ENCODE results near the gene ARHGEF38.
A peak's percentile ranks its signal among the peaks of the same experiment; 100 is the strongest.

The ARHGEF38 gene

DNA sequence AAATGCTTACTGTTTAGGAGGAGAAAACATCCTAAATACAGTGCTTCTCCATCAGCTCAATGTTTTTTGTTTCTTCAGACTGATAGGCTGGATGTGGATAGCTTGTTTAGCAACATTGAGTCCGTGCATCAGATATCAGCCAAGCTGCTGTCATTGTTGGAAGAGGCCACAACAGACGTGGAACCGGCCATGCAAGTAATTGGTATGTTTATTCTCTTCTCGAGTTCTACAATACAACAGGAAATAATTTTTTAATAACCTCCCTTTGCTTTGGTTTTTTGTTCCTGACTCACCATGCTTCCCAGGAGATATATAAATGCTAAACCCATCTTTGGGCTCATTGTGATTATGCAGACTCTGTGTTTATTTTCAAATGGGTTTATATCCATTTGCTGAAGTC lies 60.9 kb downstream of the ARHGEF38 start:
- DNase-seq (ENCODE audit: low read depth): no peak

GRCh38 chr4:105619188-105619931 lies 66.9 kb downstream of the ARHGEF38 start:
- DNase-seq (ENCODE audit: low read depth): no peak

- DNase-seq (ENCODE audit: low read depth): no peak
These were observed 68.4 kb downstream of the ARHGEF38 start for GRCh38 chr4:105620640-105621323.

DNA sequence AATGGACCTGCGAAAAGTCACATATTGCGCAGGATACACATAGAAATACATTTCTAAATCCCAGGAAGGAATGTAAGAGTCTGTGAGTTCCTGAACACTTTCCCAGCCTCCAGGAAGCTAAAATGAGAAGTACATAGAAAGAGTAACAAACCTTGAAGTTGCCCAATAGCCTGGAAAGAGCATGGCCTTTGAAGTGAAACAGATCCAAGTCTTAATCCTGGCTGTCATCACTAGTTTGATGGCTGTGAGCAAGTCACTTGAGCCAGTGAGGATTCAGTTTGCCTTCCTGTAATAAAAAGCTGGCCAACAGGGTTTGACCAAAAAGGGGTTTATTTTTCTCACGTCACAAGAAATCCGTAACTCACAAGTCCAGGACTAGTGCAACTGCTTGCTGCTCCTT lies 69.8 kb downstream of the ARHGEF38 start:
- no peak for DNase-seq (ENCODE audit: low read depth)

DNA sequence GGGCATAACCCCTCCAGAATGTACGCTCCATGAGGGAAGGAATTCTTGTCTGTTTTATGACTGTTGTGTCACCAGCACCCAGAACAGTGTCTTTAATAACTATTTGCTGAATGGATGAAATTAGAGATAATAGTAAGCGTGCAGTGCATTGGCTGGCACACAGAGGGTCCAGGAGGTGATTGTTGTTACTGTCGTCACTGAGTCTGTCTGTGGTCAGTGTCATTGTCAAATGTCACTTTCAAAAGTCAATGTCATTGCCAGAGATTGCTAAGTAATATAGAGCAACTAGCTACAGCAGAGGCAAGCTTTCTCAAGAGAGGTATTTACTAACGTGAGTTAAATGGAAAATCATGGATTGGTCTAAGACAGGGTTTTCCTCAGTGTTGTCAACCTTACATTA lies 70.7 kb downstream of the ARHGEF38 start:
- no peak for DNase-seq (ENCODE audit: low read depth)

DNA sequence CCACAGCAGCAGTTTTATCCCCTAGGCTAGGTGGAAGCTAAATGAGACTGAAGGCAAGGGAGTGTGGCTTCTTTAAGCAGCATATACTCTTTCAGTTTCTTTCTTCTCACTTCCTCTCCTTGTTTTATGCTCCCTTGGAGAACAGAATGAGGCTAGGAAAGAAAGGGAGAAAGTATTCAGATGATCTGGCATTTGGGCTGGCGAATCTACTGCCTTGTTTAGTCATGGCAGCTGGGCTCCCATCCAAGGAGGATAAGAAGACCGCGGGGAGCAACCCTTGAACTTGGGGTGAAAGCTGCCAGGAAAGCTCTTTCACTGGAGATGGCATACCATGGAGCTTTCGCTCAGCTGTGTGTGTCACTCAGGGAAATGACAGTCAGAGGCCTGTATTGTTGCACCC lies 72.1 kb downstream of the ARHGEF38 start:
- DNase-seq (ENCODE audit: low read depth): no peak

GRCh38 chr4:105625214-105625613 lies 72.8 kb downstream of the ARHGEF38 start:
- no peak for DNase-seq (ENCODE audit: low read depth)

DNA sequence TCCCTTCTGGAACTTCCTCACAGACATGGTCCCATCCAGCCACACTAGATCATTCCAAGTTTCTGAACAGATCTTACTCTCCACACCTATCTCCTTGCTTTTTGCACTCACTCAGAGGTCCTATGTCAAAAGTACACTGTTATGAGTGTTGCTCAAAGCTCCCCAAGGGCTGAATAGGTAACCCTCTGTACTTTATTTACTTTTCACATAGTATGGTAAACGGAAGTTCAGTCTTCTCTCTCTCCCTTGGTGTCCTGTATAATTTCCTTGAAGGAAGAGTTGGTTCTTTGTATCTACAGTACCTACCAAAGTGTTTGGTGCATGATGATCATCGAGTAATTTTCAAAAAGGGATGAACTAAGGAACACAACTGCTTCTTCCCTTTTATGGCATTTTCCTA lies 74.4 kb downstream of the ARHGEF38 start:
- no peak for DNase-seq (ENCODE audit: low read depth)

DNA sequence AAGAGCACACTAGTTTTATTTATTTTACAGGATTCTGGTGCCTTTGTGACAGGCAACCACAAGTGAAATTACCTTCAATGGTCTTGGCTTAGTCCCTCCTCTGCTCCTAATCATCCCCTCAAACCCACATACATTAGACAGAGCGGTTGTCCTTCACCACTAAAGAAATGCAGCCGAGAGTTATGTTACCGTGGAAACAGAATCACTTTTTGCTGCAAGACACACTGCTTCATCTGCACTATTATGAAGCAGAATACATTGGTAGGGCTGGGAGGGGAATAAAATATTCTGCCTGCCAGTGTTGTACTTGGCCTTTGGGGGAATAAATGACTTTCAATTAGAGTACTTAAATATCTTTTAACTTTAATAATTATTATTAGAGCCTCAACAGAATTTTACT lies 75.2 kb downstream of the ARHGEF38 start:
- DNase-seq (ENCODE audit: low read depth): no peak

DNA sequence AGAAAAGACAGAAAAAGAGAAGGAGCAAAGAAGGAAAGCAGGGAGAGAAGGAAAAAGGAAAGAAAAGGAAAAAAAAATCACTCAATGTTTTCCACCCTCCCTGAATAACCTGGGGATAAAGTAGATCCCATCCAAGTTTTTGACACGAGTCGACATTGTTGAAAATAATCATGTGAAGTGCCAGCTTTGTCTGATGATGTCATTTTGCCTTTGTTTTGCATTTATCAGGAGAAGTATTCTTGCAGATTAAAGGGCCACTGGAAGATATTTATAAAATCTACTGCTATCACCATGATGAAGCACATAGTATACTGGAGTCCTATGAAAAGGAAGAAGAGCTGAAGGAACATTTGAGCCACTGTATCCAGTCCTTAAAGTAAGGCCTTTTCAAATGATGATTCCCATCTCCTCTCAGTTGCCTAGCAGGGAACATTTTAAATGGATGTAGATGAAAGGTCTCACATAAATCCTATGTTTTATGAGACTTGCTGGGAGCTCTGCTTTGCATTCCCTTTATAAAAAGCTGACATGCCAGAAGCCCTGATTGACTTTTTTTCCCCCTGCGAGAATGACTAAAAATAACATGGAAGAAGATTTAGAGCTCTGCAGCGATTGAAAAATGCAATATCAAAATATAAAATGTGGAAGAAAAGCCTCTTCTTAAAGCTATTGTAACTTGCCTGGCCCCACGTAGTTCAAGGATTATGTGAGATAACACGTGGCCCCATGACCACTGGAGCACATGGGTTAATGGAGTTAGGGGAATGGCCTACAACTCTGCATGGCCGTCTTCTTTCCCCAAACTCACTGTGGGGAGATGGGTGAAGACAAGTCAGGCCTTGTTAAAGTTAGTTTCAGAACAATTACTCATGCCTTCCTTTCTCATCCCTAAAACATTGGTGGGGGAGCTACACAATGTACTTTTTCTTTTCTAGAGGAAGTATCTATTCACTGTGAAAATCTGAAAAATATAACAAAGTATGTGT lies 78.5 kb downstream of the ARHGEF38 start:
- DNase-seq (ENCODE audit: low read depth): no peak

DNA sequence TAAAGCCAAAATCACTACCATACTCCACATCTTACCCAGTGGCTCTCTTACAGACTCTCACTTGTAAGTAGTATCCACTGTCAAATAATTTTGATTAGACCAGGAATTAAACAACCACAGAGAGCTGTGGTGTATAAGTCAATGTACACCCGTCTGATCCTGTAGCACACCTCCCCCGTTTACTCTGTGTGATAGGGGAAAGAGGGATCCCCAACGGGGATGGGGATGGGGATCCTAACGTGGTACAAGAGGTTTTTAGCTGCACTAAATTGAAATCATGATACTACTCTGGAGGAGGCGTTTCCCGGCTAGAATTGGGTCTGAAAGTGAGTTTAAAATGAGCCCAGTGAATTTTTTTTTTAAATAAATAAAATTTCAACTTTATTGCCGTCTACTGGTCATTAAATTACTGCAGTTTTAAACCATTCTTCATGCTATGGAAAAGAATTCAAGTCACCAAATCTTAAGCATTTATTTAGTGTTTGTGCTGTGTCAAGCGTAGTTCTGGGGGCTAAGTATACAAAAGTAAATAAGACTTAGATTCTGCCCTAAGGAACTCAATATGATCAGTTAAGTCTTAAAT lies 79.5 kb downstream of the ARHGEF38 start:
- DNase-seq (ENCODE audit: low read depth): no peak

DNA sequence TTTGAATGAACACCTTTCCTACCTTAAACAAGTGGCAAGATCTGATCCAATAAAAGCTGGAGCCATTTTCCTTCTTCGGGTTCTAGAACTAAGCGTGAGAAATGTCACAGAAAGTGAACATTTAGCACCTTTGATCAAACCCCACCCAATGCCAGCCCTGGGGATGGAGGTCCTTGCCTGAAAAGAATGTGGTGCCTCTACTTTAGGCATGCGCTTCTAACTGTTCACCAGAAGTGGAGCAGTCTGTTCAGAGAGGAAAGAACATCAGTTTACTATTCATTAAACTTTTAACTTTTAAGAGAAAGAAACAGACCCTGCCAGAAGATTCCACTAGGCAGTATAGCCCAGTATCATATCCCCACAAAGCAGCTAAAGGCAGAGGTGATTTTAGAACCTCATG lies 80.2 kb downstream of the ARHGEF38 start:
- DNase-seq (ENCODE audit: low read depth): no peak

DNA sequence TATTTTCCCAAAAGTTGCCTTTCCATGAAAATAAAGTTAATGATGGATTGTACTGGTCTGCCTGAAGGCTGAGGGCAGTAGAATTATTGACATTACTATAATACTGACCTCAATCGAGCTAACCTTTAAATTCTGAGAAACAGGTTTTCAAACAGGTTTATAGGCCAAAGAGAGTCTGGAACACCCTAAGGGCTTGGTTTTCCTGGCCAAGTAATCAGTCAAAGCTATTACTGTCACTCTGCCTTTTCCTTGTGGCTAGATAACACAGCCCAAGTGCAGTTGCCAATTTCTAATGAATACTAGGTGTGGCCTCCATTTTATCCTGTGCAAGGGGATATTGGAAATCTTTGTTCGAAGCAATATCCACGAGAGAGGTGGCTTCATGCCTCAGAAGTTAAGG lies 80.8 kb downstream of the ARHGEF38 start:
- no peak for DNase-seq (ENCODE audit: low read depth)

DNA sequence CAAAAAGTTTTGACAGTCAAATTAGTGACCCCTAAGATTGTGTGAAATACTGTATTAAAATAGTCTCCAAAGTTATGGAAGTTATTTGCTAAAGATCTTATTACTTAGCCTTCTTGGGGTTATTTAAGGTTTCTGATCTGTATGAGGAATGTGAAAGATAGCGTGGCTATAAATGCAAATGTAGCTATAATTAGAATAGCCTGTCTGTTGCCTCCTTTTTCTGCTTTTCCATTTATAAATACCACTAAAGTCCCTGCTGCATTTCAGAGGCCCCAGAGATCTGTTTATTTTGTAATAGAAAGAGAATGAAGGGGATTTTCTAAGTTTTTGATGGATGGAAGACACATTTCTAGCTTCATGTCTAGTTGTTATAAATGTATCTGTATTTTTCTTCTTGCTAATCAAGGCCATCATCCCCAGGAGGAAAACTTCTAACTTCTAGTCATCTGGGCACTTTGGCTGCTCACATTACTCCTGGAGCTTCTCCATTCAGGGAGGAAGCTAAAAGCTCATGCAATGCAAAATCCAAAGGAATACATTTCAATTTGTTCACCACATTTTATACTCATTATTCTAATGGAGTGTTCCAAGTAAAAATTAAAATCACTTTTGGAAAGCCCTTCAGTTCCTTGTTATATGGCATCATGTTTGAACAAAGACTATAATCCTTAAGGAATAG lies 82.1 kb downstream of the ARHGEF38 start:
- no peak for DNase-seq (ENCODE audit: low read depth)

GRCh38 chr4:105637408-105638176 lies 85.2 kb downstream of the ARHGEF38 start:
- peak; percentile 1 for DNase-seq (ENCODE audit: low read depth)

GRCh38 chr4:105641845-105642244 lies 89.4 kb downstream of the ARHGEF38 start:
- DNase-seq (ENCODE audit: low read depth): no peak

- no peak for DNase-seq (ENCODE audit: low read depth)
These were observed 91.8 kb downstream of the ARHGEF38 start for GRCh38 chr4:105644257-105644656.

DNA sequence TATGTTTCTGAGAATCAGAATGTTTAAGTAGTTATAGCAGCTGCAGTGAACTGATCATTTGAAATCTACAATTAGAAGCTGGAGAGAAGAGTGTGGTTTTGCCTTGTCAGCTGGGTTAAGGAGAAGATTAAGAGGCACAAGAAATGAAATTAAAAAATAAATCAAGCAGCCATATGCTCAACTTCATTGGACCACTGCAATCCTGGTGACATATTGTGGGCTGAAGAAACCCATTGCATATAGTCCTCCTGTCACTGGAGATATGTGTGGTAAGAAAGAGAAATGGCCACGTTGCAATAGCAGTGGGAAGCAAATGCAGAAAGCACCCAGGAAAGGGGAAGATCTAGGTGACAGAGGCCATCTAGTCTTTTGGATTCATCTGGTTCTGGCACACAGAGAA lies 93.0 kb downstream of the ARHGEF38 start:
- no peak for DNase-seq (ENCODE audit: low read depth)

GRCh38 chr4:105650190-105650589 lies 97.8 kb downstream of the ARHGEF38 start:
- no peak for DNase-seq (ENCODE audit: low read depth)

GRCh38 chr4:105651884-105652283 lies 99.5 kb downstream of the ARHGEF38 start:
- no peak for DNase-seq (ENCODE audit: low read depth)

Measured in stimulated activated CD4-positive, alpha-beta T cell treated with anti-CD3 and anti-CD28 coated beads, Interleukin-2, amount 100 ng/mL, for 4 hours (primary cell).